Measurements from ENCODE around the gene PFN4.
A peak's percentile ranks its signal among the peaks of the same experiment; 100 is the strongest.
"Not testable (repeated sequence)": the region's sequence is repeated elsewhere in the genome, so short reads cannot be mapped to it uniquely, and the experiment has no call there.

PFN4 gene, protein sequence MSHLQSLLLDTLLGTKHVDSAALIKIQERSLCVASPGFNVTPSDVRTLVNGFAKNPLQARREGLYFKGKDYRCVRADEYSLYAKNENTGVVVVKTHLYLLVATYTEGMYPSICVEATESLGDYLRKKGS

DNA sequence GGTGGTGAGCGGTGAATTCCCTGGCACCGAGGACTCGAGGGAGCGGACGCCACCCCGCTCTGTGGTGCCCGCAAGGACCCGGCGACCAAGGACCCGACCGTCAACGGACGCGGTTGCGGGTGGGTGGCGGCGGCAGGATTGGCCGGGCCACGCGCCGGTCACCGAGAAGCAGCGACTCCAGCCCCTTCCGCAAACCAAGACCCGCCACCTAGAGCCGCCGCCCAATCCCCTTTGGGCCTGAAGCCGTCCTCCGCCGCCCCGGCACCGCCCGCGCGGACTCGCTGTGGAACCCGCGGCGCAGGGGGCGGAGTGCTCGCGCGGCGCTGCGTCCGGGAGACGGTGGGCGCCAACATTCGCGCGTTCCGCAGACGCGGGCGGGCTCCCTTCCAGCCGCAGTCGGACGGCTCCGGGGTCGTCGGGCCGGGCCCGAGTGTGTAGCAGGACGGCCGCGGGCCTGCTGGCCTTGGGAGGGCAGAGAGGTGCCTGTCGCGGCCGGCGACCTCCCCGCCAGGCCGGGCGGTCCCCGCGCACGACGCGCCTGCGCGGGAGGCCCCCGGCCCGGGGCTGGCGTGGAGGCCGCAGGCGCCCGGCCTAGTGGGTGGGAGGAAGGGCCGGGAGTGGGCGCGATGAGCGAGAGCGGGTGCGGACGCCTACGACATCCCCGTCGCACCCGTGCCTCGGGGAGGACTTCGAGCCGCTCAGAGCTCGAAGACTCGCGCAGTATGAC is at the start of gene PFN4, which contains the start of gene FAM228B:
TSS of gene PFN4 (minus strand) at position 140 of the 727 bp plus-strand sequence. CDS start 799 bp downstream, outside the sequence.
TSS of gene FAM228B (plus strand) at position 275 of the 727 bp plus-strand sequence. CDS start 893 bp downstream, outside the sequence.
- peak; percentile 69 to 71 for DNase-seq

DNA sequence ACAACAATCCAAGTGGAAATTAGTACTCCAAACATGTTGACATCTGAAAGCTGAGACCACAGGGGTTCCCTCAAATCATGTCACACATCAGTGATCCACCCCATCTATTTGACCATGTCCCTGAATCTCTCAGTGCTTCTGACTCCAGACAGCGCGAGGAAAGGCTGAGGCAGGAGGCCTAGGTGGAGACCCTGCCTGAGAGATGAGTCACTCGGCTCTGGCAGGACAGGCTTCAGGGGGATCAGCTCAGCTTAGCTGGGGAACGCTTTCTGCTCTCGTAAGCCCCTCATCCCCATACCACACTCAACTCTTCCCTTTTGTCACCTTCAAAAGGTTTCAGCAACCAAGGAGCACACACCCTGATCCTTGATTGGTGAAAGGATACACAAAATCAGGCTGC is 45.9 kb upstream of the PFN4 start:
- no peak for DNase-seq

DNA sequence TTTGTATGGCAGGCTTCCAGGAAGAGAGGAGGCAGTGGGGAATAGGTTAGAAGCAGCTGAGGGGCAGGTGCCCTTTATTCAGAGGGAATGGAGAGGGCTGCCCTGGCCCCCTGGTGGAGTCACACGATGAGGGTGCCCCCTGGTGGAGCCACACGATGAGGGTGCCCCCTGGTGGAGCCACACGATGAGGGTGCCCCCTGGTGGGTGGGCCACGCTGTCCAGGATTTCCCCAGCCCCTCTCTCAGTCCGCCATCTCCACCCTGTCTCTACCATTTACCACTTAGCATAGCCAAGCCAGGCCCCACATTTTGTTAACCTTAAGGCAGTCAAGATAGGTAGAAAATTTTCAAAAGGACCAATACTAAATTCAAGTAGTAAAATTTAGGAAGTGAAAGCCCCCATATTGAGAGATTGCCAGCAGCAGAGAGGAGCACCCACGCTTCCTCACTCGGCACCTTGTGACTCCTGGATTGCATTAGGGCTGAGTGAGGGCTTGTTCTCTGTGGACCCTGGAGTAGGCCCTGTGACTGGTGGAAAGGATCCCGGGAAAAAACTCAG is 41.4 kb upstream of the PFN4 start:
- DNase-seq: peak; percentile 18 to 41

DNA sequence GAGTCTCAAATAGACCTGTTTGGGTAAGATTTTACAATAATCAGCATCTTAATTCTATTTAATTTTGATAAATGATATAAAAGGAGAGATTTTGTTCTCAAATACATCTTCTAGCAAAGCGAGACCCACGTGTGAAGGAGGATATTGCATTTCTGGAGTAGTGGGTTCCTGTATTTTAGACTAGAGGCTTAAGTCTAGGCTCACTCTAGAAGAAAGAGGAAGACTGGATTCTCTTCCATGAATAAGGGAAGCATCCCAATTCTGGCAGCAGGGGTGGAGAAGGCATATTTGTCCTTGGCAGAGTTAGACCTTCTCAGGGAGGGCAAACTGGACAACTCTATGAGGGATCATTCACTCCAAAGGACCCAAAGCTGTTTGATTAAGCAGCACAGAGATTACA is 40.5 kb upstream of the PFN4 start:
- DNase-seq: no peak

DNA sequence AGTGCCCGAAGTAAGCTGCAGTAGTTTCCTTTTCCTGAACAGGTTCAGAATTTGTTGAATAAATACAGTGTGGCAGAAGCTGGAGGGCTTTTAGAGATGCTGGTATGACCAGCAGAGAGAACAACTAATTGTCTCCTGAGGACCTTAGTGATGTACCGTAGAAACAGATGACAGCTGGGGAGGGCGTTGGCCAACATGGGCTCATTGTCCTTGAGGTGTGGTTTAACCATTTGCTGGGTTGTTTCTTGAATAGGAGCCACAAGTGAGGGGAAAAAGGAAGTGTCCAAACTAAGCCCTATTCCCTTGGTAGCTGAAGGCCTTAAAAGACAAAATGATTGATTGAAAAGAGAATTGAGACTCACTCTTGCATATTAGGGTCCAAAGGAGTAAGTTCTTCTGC is 40.1 kb upstream of the PFN4 start:
- DNase-seq: no peak

DNA sequence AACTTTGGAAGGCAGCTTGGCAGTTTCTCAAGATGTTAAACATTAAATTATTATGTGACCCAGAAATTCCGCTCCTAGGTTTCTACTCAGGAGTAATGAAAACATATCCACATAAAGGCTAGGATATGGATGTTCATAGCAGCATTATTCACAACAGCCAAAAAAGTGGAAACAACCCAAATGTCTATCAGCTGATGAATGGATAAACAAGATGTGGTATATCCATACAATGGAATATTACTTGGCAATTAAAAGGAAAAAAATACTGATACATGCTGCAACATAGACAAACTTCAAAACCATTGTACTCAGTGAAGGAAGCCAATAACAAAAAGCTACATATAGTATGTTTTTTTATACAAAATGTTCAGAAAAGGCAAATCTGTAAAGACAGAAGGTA is 39.4 kb upstream of the PFN4 start:
- no peak for DNase-seq

DNA sequence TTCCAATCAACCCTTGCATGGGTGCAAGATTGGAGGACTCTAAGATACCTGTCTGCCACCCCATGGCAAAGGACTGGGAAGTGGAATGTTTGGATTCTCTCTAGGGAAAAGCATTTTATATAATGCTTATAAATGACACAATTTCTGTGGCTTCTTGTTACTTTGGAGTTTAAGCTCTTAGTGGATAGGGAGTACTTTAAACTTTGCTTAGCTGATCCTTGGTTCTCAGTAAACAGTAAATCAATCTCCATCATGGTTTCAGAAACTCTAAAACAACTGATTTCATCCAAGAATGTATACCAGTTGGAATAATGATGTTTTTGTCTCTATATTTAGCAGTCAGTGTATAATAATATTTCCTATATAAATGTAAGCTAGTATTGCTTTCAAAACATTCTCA is 37.6 kb upstream of the PFN4 start:
- no peak for DNase-seq

DNA sequence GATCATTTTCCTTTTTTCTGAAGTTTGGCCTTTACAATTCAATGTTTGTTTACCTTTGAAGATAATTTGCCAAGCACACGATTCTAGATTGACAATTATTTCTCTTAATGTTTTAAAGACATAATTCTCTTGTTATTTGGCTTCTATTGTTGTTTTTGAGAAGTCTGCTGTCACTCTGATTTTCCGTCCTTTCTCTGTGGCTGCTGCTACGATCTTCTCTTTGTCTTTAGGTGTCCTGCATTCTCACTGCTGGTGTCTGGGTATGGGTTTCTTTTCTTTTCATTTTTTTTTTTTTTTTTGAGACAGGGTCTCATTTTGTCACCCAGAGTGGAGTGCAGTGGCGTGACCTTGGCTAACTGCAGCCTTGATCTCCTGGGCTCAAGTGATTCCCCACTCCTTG is 36.6 kb upstream of the PFN4 start:
- no peak for DNase-seq

DNA sequence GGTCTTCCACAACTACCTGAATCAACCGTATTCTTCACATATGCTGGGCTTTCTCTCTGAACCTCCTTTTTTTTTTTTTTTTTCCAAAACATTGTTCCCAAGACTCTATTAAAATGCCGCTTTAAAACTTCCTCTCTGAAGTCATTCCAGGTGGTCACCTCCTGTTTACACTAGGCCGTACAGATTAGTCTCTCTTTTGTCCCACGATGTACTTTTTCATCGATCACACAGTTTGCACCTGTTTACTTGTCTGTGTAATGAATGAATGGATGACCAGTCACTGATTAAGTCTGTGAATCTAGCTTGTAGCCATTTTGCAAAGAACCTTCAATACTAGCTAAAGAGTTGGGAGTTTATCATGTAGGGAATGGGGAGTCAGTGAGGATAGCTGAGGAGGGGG is 35.0 kb upstream of the PFN4 start:
- DNase-seq: no peak

DNA sequence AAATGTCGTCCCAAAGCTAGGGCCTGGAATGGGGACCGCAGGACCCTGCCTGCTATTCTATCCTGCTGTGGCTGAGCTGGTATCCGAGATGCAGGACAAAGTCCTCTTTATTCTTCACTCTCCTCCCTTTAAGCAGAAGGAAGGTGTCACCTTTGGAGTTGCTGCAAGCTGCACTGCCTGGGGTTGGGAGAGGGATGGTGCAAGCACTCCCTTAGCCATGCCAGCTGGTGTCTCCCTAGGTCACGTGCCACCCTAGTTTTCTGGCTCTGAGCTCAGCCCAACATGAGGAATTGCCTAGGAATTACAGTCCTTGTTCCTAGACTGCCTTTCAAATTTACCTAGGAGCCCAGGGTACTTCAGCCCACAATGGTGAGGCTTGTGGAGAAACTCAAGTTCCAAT is 30.3 kb upstream of the PFN4 start:
- DNase-seq: no peak

DNA sequence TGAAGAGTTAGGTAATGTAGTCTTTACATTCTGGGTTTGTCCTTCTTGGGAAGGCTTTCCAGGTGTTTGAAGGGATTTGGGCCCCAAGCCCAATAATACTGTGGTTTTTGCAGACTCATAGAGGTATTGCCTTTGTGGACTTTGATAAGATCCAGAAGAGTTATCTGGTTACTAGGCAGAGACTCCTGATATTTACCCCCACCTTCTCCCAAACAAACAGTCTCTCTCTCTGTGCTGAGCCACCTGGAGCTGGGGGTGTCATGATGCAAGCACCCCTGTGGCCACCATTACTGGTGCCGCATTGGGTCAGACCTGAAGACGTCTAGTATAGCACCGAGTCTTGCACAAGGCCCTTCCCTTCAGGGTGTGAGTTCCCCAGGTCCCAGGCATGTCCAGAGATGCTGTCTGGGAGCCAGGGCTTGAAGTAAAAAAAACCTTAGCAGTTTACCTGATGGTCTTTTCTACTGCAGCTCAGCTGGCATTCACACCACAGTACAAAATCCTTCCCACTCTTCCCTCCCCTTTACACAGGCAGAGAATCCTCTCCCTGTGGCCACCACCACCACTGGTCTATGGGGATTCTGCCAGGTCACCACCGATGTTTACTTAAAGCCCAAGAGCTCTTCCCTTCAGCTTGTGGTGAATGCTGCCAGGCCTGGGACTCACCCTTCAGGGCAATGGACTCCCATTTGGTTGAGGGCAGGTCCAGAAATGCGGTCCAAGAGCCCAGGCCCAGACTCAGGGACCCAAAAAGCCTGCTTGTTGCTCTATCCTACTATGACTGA is 29.5 kb upstream of the PFN4 start:
- DNase-seq: no peak

DNA sequence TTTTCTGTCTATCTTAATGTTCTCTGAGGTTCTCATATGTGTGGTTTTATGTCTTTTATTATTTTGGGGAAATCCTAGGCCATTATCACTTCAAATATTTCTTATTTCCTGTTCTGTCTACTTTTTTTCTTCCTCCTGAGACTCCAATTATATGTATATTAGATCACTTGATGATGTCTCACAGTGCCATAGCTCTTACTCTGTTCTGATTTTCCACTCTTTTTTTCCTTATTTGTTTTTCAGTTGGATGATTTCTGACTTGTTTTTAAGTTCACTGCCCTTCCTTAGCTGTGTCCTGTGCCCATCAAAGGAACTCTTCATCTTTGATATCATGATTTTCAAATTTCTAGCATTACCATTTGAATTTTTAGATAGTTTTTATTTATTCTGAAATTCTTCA is 24.2 kb upstream of the PFN4 start:
- DNase-seq: no peak

DNA sequence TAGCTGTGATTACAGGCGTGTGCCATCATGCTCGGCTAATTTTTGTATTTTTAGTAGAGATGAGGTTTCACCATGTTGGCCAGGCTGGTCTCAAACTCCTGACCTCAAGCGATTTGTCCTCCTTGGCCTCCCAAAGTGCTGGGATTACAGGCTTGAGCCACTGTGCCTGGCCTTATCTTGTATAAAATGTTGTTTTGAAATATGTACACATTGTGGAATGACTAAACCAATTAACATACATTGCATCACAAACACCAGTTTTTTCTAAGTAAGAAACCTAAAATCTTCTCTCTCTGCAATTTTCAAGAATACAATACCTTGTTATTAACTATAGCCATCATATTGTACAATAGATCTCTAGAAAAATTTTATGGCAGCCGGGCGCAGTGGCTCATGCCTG is 17.2 kb upstream of the PFN4 start:
- DNase-seq: not testable (repeated sequence)

DNA sequence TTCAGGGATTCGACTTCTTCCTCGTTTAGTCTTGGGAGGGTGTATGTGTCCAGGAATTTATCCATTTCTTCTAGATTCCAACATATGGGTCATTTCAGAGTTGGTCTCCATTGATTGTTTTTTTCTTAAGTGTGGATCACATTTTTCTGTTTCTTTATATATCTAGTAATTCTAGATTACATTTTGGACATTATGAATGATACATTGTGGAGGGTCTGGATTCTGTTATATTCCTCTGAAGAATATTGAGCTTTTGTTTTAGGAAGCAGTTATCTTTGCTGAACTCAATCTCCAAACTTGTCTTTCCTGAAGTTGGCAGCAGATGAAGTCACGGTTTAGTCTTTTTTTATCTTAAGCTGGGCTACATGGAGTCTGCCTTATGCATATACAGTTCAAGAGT is 9.4 kb upstream of the PFN4 start:
- no peak for DNase-seq

DNA sequence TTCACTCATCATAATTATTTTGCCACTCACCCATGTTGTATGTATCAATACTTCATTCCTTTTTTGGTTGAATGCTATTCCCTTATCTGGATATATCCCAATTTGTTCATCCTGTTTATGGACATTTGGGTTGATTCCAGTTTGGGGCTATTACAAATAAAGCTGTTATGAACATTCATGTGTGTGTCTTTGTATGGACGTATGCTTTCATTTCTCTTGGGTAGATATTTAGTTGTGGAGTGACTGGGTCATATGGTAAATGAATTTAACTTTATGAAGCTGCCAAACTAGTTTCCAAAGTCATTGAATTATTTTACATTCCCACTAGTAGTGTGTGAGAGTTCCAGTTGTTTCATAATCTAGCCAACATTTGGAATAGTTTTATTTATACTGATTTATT is 2.8 kb upstream of the PFN4 start:
- DNase-seq: no peak

DNA sequence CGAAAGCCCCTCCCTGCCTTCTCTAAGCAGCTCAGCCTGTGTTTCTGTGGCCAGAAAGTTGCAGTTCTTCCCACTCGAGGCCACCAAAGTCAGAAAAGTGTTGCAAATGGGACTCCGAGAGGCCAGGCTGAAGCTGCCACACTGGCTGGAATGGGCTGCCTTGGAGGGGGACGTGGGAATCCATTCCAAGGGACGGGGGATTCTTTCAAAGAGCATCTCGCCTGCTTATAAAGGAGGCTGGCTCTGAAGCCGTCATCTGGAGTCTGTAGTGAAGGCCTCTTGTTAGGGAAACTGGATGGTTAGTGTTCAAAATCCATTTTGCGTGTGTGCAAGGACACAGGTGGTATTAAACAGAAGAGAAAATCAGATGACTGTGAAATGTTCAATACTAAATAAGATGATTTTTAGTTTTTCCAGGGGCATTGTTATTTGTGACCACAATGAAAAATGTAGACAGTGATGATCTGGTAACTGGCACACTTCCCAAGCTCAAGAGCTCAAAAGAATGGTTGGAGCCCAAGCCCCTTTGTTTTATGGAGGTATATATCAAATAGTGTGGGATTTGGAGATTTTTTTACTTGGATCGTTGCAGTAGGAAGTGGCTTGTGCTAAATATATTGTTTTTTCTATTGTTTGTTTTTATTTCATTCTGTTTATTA is 917 bp upstream of the PFN4 start:
- peak; percentile 40 to 56 for DNase-seq

DNA sequence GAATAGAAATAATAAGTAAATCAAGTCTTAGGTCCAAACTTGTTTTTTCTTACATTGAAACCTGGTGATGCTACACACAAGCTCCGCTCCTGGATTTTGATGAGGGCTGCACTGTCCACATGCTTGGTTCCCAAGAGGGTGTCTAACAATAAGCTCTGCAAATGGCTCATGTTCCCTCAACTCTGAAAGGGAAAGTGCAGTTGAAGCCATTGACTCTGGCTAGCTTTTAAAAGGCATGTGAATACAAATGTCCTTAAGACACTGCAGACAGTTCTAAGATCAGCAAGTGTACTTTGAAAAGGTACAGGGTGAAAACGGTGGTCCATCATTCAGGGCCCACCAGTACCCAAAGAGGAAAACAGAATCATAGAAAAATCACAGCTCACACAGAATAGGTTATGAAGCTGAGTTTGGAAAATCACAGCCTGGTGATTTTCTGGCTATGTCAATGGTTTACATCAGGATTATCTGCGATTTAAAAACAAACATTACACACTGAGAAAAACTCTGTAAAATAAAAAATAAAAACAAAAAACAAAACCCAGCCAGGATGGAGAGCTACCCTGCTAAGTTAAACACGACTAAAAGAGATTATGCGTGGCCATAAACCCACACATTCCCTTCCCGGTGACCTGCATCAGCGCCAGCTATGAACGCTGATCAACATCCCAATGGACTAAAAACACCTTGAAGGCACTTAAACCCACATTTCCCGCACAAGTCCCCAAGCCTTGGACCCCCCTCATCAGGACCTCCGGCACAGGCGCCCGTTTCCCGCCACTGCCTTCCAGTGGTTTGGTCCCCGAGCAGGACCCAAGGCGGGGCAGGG is 554 bp downstream of the PFN4 start:
- DNase-seq: peak in 1 of 2 experiments; percentile 52

DNA sequence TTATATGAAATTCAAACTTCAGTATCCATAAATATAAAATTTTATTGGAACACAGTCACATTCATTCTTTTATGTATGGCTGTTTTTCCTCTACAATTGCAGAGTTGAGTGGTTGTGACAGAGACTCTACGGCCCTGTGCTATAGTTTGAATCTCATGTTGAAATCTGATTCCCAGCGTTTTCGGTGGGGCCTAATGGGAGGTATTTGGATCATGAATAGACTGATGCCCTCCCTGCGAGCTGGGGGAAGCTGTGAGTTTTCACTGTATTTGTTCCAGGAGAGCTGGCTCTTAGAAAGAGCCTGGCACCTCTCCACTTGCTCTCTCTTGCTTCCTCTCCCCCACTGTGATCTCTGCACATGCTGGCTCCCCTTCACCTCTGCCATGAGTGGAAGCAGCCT is 1.7 kb downstream of the PFN4 start:
- no peak for DNase-seq

DNA sequence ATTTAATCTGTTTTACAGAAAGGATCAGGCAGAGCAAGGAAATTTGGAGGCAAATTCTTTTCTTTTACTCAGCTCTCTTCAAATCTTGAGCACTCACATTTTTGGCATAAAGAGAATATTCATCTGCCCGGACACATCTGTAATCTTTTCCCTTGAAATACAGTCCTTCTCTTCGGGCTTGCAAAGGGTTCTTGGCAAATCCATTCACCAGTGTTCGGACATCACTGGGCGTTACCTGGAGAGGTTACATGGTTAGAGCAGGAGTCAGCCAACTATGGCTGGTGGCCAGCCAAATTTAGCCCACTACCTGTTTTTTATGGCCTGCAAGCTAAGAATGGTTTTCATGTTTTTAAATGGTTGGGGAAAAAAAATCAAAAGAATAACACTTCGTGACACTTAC is 2.1 kb downstream of the PFN4 start:
- no peak for DNase-seq

DNA sequence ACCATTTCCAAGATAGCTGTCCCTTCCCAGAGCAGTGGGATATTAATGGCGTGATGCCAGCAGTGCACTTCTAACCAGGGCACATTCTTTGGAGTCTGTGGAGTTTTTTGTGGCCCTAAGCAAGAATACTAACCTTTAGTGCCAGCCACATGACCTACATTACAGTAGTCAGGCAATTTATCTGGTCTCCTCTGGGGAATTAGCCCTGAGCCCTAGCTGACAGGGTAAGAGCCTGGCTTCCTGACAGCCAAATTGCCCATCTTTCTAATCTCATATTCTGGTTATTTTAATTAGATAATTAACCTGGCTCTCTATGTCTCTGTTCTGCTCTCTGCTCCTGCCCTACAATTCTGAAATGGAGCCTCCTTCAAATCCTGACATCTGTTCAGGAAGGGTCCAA is 5.2 kb downstream of the PFN4 start:
- no peak for DNase-seq

DNA sequence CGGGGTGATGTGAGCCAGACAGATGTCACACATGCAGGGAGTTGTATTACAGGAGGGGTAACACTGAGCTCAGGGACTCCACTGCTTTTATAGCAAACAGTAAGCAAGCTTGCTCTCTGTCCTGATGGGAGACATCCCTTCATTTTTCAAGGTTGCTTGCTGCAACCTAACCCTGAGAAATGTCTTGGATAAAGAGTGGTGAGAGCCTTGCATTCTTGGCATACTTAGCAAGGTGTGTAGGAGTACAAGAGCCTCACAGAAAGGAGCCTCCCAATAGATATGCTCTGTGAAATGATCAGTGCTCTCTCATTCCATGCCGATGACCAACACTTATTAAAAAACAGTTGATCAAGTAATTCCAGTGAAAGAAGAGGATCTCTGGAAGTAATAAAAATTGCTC is 8.1 kb downstream of the PFN4 start:
- DNase-seq: no peak

DNA sequence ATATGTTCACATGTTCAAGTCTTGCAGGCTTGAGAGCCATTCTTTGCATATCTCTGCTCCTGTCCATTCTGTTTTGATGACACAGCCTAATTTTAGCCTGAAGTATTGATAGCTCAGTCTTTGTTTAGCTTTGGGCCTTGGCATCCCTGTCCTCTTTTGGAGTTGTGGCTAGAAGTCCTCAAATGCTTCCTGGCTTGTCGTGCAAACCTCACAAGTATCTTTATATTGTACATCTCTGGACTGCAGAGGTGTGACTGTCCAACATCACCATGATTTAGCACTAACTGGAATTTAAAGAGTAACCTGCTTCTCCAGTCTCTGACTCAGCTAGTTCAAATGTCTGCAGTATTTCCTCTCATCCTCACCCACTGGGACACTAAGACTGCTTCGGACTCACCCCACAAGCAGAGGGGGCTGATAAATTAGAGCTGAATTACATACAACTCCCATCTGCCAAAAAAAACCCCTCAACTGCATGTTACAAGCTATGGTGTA is 11.7 kb downstream of the PFN4 start:
- DNase-seq: no peak

Measured in Kasumi-1 (cell line).